ENCODE results near the gene BICDL1. TPM values are rescaled to one million over a fixed set of nuclear protein-coding genes. Genes with fewer than 3 reads are reported as not detected.

BICDL1 gene
- total RNA-seq, 1 experiment from 2014 or later = 18.2 TPM

GRCh38 chr12:120092551-120093335 is 103.7 kb downstream of the BICDL1 start (continued):
- TF ChIP-seq CTCF (IDR thresholded peaks at IDR 0.05 in 2 of 3, conservative IDR thresholded peaks at IDR 0.05 in 1 of 3; ENCODE audit: borderline replicate concordance in 1 of 3, insufficient read depth in 1 of 3, low read depth in 2 of 3, low read length in 2 of 3) = no peak
- no peak for TF ChIP-seq FOSL1 (IDR thresholded peaks at IDR 0.05; ENCODE audit: low read depth)
- TF ChIP-seq POLR2A (IDR thresholded peaks at IDR 0.05; ENCODE audit: borderline replicate concordance, extremely low read depth, insufficient read depth, insufficient read length) = no peak

- Histone ChIP-seq H3K4me3 (replicated peaks in 1 of 2; ENCODE audit: low read depth in 1 of 2, low read length in 2 of 2) (no peak overlapping the region), H3K79me2 (ENCODE audit: insufficient read depth, low read length) (no peaks in the 10 kb centered on the region; the same call in 1 of the 2 replicates), H3K4me1 (ENCODE audit: control insufficient read depth in 1 of 2, insufficient read depth in 2 of 2, low read length in 2 of 2) (no peaks in the 10 kb centered on the region), H3K9ac (ENCODE audit: low read length) (no peak overlapping the region), H3K9me2 (ENCODE audit: insufficient read depth) (no peaks in the 10 kb centered on the region), H3K27me3 (ENCODE audit: insufficient read depth, low read length) (no peaks in the 10 kb centered on the region), H2AFZ (ENCODE audit: low read depth, low read length, poor library complexity, severe bottlenecking) (no peak overlapping the region), H4K20me1 (ENCODE audit: insufficient read depth) (no peaks in the 10 kb centered on the region), H3K9me3 (ENCODE audit: control insufficient read depth in 1 of 2, insufficient read depth in 1 of 2, low read depth in 1 of 2, low read length in 2 of 2) (no peaks in the 10 kb centered on the region), H3K36me3 (ENCODE audit: control insufficient read depth in 1 of 2, insufficient read depth in 2 of 2, low read length in 2 of 2) (peaks cover 2 to 8% of the 10 kb centered on the region in 2 experiments; a peak in 2 of 4 replicates), H3K27ac (ENCODE audit: low read depth, low read length) (no peak overlapping the region), H3K4me2 (ENCODE audit: low read length) (no peak overlapping the region)
- no peak for TF ChIP-seq ZBTB33 (IDR thresholded peaks at IDR 0.05; ENCODE audit: extremely low read depth, insufficient replicate concordance, low read length)
- no peak for TF ChIP-seq MAX (IDR thresholded peaks at IDR 0.05)
- no peak for TF ChIP-seq SP1 (IDR thresholded peaks at IDR 0.05; ENCODE audit: low read depth)
- TF ChIP-seq EGR1 (IDR thresholded peaks at IDR 0.05; ENCODE audit: low read depth) = no peak
- TF ChIP-seq POLR2A (IDR thresholded peaks at IDR 0.05; ENCODE audit: borderline replicate concordance, extremely low read depth, insufficient read depth, insufficient read length) = no peak
- TF ChIP-seq CEBPB (IDR thresholded peaks at IDR 0.05; ENCODE audit: low read depth) = no peak
- no peak for TF ChIP-seq EZH2 (IDR thresholded peaks at IDR 0.05)
- no peak for TF ChIP-seq YY1 (IDR thresholded peaks at IDR 0.05; ENCODE audit: extremely low read depth, insufficient replicate concordance, low read depth, low read length)
- TF ChIP-seq ZFX (IDR thresholded peaks at IDR 0.05) = no peak
- no peak for TF ChIP-seq FOSL1 (IDR thresholded peaks at IDR 0.05; ENCODE audit: low read depth)
- no peak for TF ChIP-seq CBX3 (IDR thresholded peaks at IDR 0.05; ENCODE audit: low read depth)
- no peak for TF ChIP-seq SRF (IDR thresholded peaks at IDR 0.05; ENCODE audit: low read depth)
- TF ChIP-seq ATF3 (IDR thresholded peaks at IDR 0.05) = no peak
- TF ChIP-seq SIN3A (IDR thresholded peaks at IDR 0.05; ENCODE audit: low read depth) = no peak
- TF ChIP-seq EZH2phosphoT487 (IDR thresholded peaks at IDR 0.05; ENCODE audit: borderline replicate concordance) = no peak
- no peak for TF ChIP-seq ZNF274 (IDR thresholded peaks at IDR 0.05; ENCODE audit: low read depth, low read length)
- TF ChIP-seq JUND (IDR thresholded peaks at IDR 0.05) = no peak
- no peak for TF ChIP-seq CTCF (IDR thresholded peaks at IDR 0.05 in 2 of 3, conservative IDR thresholded peaks at IDR 0.05 in 1 of 3; ENCODE audit: borderline replicate concordance in 1 of 3, insufficient read depth in 1 of 3, low read depth in 2 of 3, low read length in 2 of 3)
- no peak for TF ChIP-seq RAD21 (IDR thresholded peaks at IDR 0.05; ENCODE audit: low read depth)
- ATAC-seq = no peak
- ChIA-PET CTCF (no interaction called here), RAD21 (ENCODE audit: low non-redundant PET in 1 of 2, low total read pairs in 2 of 2, uncharacterized antibody in 2 of 2, unreplicated experiment in 2 of 2) (no interaction called here), POLR2A (no interaction called here)
- BruUV-seq (replicated peaks) = no TSS peak
- no peak for DNase-seq (ENCODE audit: low read depth, low spot score)
- intact Hi-C loops (cut with micrococcal nuclease) = no loop called here
Measured at GRCh38 chr12:120093336-120093591, 104.2 kb downstream of the BICDL1 start.
